Prostate gland (tissue), 2 donors: ENCODE measurements around the gene EFCAB14. TPM values are rescaled to one million over a fixed set of nuclear protein-coding genes. Genes with fewer than 3 reads are reported as not detected.

Source experiments
- DNase-seq: peaks from one replicate; pipeline ENCODE4 v3.0.0-alpha.2; 2019; ENCODE audit warnings: low spot score
- H3K27ac ChIP-seq, 2 donors: fragments of 200-600 bp; sonication (generic); 2 replicates each; pipeline ENCODE4 v1.5.1; 2017 to 2019
- H3K27me3 ChIP-seq: fragments of 200-600 bp; sonication (generic); replicated peaks from 2 replicates; pipeline ENCODE4 v1.5.1; 2019; ENCODE audit not compliant: insufficient read depth
- H3K36me3 ChIP-seq, 2 donors: fragments of 200-600 bp; sonication (generic); 1 replicate in 1 of 2; 2 replicates in 1 of 2; pipeline versions ENCODE4 v1.5.1 to v1.8.1; 2017 to 2019
- H3K4me1 ChIP-seq: fragments of 200-600 bp; sonication (generic); replicated peaks from 2 replicates; pipeline ENCODE4 v1.5.1; 2019
- H3K4me3 ChIP-seq, 2 donors: fragments of 200-600 bp; sonication (generic); 2 replicates each; pipeline ENCODE4 v1.5.1; 2017 to 2019
- H3K9me3 ChIP-seq: fragments of 200-600 bp; sonication (generic); 2 replicates; pipeline ENCODE4 v1.5.1; 2017
- POLR2A ChIP-seq: fragments of 450-650 bp; IDR thresholded peaks from one replicate; pipeline ENCODE4 v1.6.1; 2016; ENCODE audit warnings: antibody characterized with exemption, mild to moderate bottlenecking
- POLR2AphosphoS5 ChIP-seq: sonication (generic); formaldehyde crosslinking; IDR thresholded peaks from one replicate; pipeline ENCODE4 v1.6.1; 2017; ENCODE audit warnings: antibody characterized with exemption
- WGBS: methylation state at CpG from one replicate; pipeline ENCODE4 v1.1.5; 2018; 5-methylcytosine and 5-hydroxymethylcytosine counted together
- intact Hi-C: fragments of 100-400 bp; cut with DNase I; formaldehyde crosslinking; loops from one replicate; pipeline ENCODE4 v1.14.2; 2022
- total RNA-seq, 2 donors: library from RNA; depleted of rRNA; stranded (reverse); fragments of >200 nt; gene quantifications; one replicate each; pipeline ENCODE4 v1.1.0, GENCODE V29; 2016
- TF ChIP-seq, protein P1 (sequence below), 4 experiments: fragments of 200-600 bp in 2 of 4; fragments of 450-650 bp in 2 of 4; sonication (generic) in 2 of 4; IDR thresholded peaks; 1 replicate in 3 of 4; 2 replicates in 1 of 4; pipeline ENCODE4 v1.5.1; 2016 to 2019; ENCODE audit warnings: antibody characterized with exemption in 4 of 4, mild to moderate bottlenecking in 2 of 4, moderate library complexity in 2 of 4

Gene EFCAB14
- total RNA-seq, 2 donors from 2014 or later, result 99.9 to 116 TPM

DNA sequence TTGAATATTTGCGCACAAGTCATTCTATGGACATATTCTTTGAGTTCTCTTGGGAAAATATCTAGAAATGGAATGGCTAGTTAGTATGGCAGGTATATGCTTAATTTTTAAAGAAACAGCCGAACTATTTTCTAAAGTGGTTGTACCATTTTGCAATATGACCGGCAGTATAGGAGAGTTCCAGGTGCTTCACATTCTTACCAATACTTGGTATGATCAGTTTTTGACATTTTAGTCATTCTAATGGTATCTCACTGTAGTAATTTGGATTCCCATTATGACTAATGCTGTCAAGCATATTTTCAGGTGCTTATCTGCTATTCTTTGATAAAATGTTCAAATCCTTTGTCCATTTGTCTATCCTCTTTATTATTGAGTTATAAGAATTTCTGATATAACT lies 71.3 kb downstream of the EFCAB14 start:
- TF ChIP-seq POLR2AphosphoS5 (no peak), POLR2A (no peak)
- TF ChIP-seq, protein P1, sequence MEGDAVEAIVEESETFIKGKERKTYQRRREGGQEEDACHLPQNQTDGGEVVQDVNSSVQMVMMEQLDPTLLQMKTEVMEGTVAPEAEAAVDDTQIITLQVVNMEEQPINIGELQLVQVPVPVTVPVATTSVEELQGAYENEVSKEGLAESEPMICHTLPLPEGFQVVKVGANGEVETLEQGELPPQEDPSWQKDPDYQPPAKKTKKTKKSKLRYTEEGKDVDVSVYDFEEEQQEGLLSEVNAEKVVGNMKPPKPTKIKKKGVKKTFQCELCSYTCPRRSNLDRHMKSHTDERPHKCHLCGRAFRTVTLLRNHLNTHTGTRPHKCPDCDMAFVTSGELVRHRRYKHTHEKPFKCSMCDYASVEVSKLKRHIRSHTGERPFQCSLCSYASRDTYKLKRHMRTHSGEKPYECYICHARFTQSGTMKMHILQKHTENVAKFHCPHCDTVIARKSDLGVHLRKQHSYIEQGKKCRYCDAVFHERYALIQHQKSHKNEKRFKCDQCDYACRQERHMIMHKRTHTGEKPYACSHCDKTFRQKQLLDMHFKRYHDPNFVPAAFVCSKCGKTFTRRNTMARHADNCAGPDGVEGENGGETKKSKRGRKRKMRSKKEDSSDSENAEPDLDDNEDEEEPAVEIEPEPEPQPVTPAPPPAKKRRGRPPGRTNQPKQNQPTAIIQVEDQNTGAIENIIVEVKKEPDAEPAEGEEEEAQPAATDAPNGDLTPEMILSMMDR (IDR thresholded peaks at IDR 0.05), result no peak
- DNase-seq, result no peak
- H3K4me3 ChIP-seq, result no peak overlapping the region
- H3K4me1 ChIP-seq, result peaks cover 2% of the 10 kb centered on the region
- H3K36me3 ChIP-seq, result no peaks in the 10 kb centered on the region
- H3K9me3 ChIP-seq, result no peaks in the 10 kb centered on the region
- no peaks in the 10 kb centered on the region for H3K27me3 ChIP-seq
- no peak overlapping the region for H3K27ac ChIP-seq
- intact Hi-C loops, result no loop called here
- 97% methylated on average over 3 of the region's 3 CpGs for WGBS

DNA sequence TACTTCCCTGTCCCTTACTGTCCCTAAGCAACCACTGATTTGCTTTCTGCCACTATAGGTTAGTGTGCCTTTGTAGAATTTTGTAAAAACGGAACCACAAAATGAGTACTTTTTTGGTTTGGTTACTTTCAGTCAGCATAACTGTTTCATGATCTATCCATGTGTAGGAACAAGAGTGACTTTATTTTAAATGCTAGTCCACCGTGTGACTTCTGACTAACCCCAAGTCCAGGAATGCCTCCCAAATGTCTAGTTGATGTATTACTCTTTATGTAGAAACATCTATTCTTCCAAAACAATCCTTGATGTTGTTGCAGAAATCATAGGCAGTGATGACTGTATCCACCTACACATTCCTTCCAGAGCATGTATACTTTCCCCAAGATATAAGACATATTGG lies 72.1 kb downstream of the EFCAB14 start:
- H3K36me3 ChIP-seq, result no peaks in the 10 kb centered on the region
- 89% methylated on average over 2 of the region's 2 CpGs for WGBS
- TF ChIP-seq POLR2A (no peak), POLR2AphosphoS5 (no peak)
- TF ChIP-seq, protein P1 (IDR thresholded peaks at IDR 0.05), result no peak

DNA sequence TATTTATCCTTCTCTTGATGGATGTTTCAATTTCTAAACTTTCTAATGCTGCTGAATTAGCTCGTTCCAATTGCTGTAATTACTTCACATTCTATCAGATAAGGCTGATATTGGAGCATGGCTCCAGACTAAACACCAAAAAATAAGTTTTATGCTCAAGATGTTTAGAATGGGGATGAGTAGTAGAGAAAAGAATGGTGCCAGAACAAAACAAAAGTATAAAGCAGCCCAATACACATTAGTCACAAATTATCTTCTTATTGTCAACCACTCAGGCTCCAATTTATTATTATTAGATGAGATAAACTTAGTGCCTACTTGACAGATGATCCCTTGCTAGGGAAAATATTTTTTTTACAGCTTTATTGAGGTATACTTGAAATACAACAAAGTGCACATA lies 72.6 kb downstream of the EFCAB14 start:
- intact Hi-C loops, result no loop called here
- Histone ChIP-seq H3K36me3 (no peaks in the 10 kb centered on the region), H3K4me3 (no peak overlapping the region), H3K27ac (no peak overlapping the region), H3K27me3 (no peaks in the 10 kb centered on the region), H3K4me1 (peaks cover 2% of the 10 kb centered on the region), H3K9me3 (no peaks in the 10 kb centered on the region)
- TF ChIP-seq POLR2A (no peak), POLR2AphosphoS5 (no peak)
- DNase-seq, result no peak
- 70% methylated on average over 1 of the region's 1 CpG for WGBS

More for the DNA sequence above, 72.1 kb downstream of the EFCAB14 start:
- Histone ChIP-seq H3K4me3 (no peak overlapping the region), H3K27ac (no peak overlapping the region), H3K4me1 (peaks cover 2% of the 10 kb centered on the region), H3K27me3 (no peaks in the 10 kb centered on the region), H3K9me3 (no peaks in the 10 kb centered on the region)
- DNase-seq, result no peak
- intact Hi-C loops, result no loop called here

DNA sequence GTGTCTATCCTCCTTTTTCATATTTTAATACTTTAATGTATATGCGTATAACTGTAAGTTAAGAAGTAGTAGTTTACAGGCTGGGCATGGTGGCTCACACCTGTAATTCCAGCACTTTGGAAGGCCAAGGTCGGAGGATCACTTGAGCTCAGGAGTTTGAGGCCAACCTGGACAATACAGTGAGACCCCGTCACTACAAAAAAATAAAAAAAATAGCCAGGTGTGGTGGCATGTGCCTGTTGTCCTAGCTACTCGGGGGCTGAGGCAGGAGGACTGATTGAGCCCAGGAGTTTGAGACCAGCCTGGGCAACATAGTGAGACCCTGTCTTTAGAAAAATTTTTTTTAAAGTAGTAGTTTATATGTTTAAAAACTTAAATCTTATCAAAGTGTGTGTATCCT lies 73.1 kb downstream of the EFCAB14 start:
- intact Hi-C loops, result no loop called here
- H3K4me3 ChIP-seq, result no peak overlapping the region
- H3K4me1 ChIP-seq, result peaks cover 2% of the 10 kb centered on the region
- WGBS, result 81% methylated on average over 4 of the region's 4 CpGs
- no peaks in the 10 kb centered on the region for H3K9me3 ChIP-seq
- DNase-seq, result no peak
- no peaks in the 10 kb centered on the region for H3K27me3 ChIP-seq
- TF ChIP-seq POLR2A, result no peak
- TF ChIP-seq, protein P1 (IDR thresholded peaks at IDR 0.05), result no peak
- TF ChIP-seq POLR2AphosphoS5, result no peak
- H3K36me3 ChIP-seq, result no peaks in the 10 kb centered on the region
- H3K27ac ChIP-seq, result no peak overlapping the region

DNA sequence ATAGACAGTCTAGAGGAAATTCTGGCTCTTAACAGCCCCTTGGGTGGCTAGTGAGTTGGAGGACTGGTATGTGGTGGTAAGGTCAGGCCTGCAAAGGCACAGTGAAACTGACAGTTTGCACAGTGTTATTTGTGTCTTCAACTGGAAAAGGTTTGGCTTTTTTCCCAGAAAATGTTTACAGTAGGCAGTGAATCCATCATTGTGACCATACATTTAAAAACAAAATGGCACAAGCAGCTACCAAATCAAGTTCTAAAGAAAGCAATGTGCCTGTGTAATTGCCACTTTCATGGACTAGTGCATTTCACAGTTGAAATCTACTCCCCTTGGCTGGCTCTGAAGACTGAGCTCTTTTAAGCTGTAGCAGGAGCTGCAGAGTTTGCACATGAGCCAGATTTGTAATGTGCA lies 75.5 kb downstream of the EFCAB14 start:
- H3K36me3 ChIP-seq, result no peaks in the 10 kb centered on the region
- no peaks in the 10 kb centered on the region for H3K9me3 ChIP-seq
- H3K27ac ChIP-seq, result no peak overlapping the region
- peak; percentile 36 for DNase-seq
- intact Hi-C loops, result no loop called here
- H3K4me1 ChIP-seq, result peaks cover 2% of the 10 kb centered on the region
- H3K27me3 ChIP-seq, result no peaks in the 10 kb centered on the region
- H3K4me3 ChIP-seq, result no peak overlapping the region
- TF ChIP-seq POLR2A, result no peak
- TF ChIP-seq POLR2AphosphoS5, result peak; percentile 75

DNA sequence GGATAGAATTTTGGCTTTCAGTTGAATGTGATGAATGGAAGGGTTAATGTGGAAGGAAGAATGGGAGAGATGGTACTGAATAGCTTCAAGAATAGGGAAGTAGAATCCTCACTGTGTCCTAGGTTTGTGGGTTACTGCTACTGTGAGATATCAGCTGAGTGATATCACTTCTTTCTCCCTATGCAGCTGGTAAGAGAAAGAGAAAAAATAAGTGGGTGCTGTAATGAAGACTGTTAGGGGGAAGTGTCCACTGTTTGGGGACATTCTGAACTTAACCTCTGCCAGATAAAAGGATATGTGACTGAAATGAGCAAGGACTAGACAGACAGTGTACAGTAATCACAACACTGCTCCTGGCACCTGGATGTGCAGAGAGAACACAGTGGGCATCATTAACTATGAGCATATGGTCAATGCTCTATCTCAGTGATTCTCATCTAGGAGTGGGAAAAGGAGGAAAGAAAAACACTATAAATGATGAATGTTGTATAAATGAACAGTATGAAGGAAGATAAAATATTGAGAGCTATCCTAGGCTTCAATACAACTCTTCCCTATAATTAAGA lies 76.7 kb downstream of the EFCAB14 start:
- TF ChIP-seq POLR2A, result no peak
- TF ChIP-seq, protein P1 (IDR thresholded peaks at IDR 0.05), result no peak
- no peak for TF ChIP-seq POLR2AphosphoS5
- no peaks in the 10 kb centered on the region for H3K27me3 ChIP-seq
- H3K27ac ChIP-seq, result no peak overlapping the region

More for the DNA sequence above, 76.7 kb downstream of the EFCAB14 start:
- DNase-seq, result no peak
- no peaks in the 10 kb centered on the region for H3K36me3 ChIP-seq
- H3K4me1 ChIP-seq, result peaks cover 2% of the 10 kb centered on the region
- H3K4me3 ChIP-seq, result no peak overlapping the region
- H3K9me3 ChIP-seq, result no peaks in the 10 kb centered on the region
- intact Hi-C loops, result no loop called here
